Stomach (tissue), 4 donors: ENCODE results near the gene TEAD3.

Experiments
- EP300 ChIP-seq: sonication (generic); formaldehyde crosslinking; IDR thresholded peaks from one replicate; pipeline ENCODE4 v1.6.1; 2017; ENCODE audit warnings: antibody characterized with exemption
- POLR2A ChIP-seq, 4 donors: fragments of 450-650 bp; IDR thresholded peaks; one replicate each; pipeline ENCODE4 v1.6.1; 2016; ENCODE audit warnings: antibody characterized with exemption in 4 of 4, control low read depth in 2 of 4, mild to moderate bottlenecking in 1 of 4, moderate library complexity in 1 of 4
- POLR2AphosphoS5 ChIP-seq, 3 donors: sonication (generic); formaldehyde crosslinking; IDR thresholded peaks; one replicate each; pipeline ENCODE4 v1.6.1; 2016; ENCODE audit warnings: antibody characterized with exemption in 3 of 3
- TF ChIP-seq, protein P1 (sequence below), 7 experiments: fragments of 450-650 bp in 4 of 7; fragments of 200-600 bp in 3 of 7; sonication (generic) in 3 of 7; IDR thresholded peaks; one replicate each; pipeline ENCODE4 v1.5.1; 2016 to 2019; ENCODE audit warnings: antibody characterized with exemption in 7 of 7, control low read depth in 2 of 7, mild to moderate bottlenecking in 1 of 7

- no peak for TF ChIP-seq POLR2AphosphoS5 (IDR thresholded peaks at IDR 0.05)
- TF ChIP-seq, protein P1, sequence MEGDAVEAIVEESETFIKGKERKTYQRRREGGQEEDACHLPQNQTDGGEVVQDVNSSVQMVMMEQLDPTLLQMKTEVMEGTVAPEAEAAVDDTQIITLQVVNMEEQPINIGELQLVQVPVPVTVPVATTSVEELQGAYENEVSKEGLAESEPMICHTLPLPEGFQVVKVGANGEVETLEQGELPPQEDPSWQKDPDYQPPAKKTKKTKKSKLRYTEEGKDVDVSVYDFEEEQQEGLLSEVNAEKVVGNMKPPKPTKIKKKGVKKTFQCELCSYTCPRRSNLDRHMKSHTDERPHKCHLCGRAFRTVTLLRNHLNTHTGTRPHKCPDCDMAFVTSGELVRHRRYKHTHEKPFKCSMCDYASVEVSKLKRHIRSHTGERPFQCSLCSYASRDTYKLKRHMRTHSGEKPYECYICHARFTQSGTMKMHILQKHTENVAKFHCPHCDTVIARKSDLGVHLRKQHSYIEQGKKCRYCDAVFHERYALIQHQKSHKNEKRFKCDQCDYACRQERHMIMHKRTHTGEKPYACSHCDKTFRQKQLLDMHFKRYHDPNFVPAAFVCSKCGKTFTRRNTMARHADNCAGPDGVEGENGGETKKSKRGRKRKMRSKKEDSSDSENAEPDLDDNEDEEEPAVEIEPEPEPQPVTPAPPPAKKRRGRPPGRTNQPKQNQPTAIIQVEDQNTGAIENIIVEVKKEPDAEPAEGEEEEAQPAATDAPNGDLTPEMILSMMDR (IDR thresholded peaks at IDR 0.05): no peak
- no peak for TF ChIP-seq POLR2A (IDR thresholded peaks at IDR 0.05)
- no peak for TF ChIP-seq EP300
Observed at GRCh38 chr6:35484921-35485392, 11.9 kb downstream of the TEAD3 start.
